ENCODE results near the gene VANGL2. TPM values are rescaled to one million over a fixed set of nuclear protein-coding genes. Genes with fewer than 3 reads are reported as not detected.

Gene VANGL2
- polyA plus RNA-seq, 1 donor, result 18.8 TPM

GRCh38 chr1:160361199-160361598 is 39.2 kb upstream of the VANGL2 start:
- DNase-seq, result no peak
- peaks cover 41% of the 10 kb centered on the region for H3K36me3 ChIP-seq (ENCODE audit: control insufficient read depth, insufficient read depth, low read length)
- H3K9me3 ChIP-seq (ENCODE audit: control insufficient read depth, low read depth, low read length), result no peaks in the 10 kb centered on the region
- 80% methylated on average over 1 of the region's 2 CpGs for WGBS (ENCODE audit: insufficient coverage, low lambda C conversion rate)
- no peaks in the 10 kb centered on the region for H3K4me1 ChIP-seq (ENCODE audit: control insufficient read depth, insufficient read depth, low read length)
- no peaks in the 10 kb centered on the region for H3K27me3 ChIP-seq (ENCODE audit: control insufficient read depth, insufficient read depth, low read length)
- H3K27ac ChIP-seq (ENCODE audit: low read length), result no peak overlapping the region
- H3K4me3 ChIP-seq (ENCODE audit: low read length), result no peak overlapping the region

GRCh38 chr1:160361814-160362167 is 38.6 kb upstream of the VANGL2 start:
- no peaks in the 10 kb centered on the region for H3K9me3 ChIP-seq (ENCODE audit: control insufficient read depth, low read depth, low read length)
- H3K27ac ChIP-seq (ENCODE audit: low read length), result no peak overlapping the region
- DNase-seq, result no peak
- H3K4me3 ChIP-seq (ENCODE audit: low read length), result no peak overlapping the region
- H3K27me3 ChIP-seq (ENCODE audit: control insufficient read depth, insufficient read depth, low read length), result no peaks in the 10 kb centered on the region
- peaks cover 36% of the 10 kb centered on the region for H3K36me3 ChIP-seq (ENCODE audit: control insufficient read depth, insufficient read depth, low read length)
- WGBS (ENCODE audit: insufficient coverage, low lambda C conversion rate), result 100% methylated on average over 1 of the region's 4 CpGs
- H3K4me1 ChIP-seq (ENCODE audit: control insufficient read depth, insufficient read depth, low read length), result no peaks in the 10 kb centered on the region

- 67% methylated on average over 2 of the region's 9 CpGs for WGBS (ENCODE audit: insufficient coverage, low lambda C conversion rate)
- no peaks in the 10 kb centered on the region for H3K4me1 ChIP-seq (ENCODE audit: control insufficient read depth, insufficient read depth, low read length)
- DNase-seq, result no peak
These were observed 38.0 kb upstream of the VANGL2 start for GRCh38 chr1:160362168-160362957.

GRCh38 chr1:160363010-160363409 is 37.4 kb upstream of the VANGL2 start:
- no CpG with 5 or more reads among the region's 5 CpGs for WGBS (ENCODE audit: insufficient coverage, low lambda C conversion rate)
- H3K36me3 ChIP-seq (ENCODE audit: control insufficient read depth, insufficient read depth, low read length), result peaks cover 23% of the 10 kb centered on the region
- H3K4me3 ChIP-seq (ENCODE audit: low read length), result no peak overlapping the region
- no peaks in the 10 kb centered on the region for H3K9me3 ChIP-seq (ENCODE audit: control insufficient read depth, low read depth, low read length)
- H3K27me3 ChIP-seq (ENCODE audit: control insufficient read depth, insufficient read depth, low read length), result no peaks in the 10 kb centered on the region
- no peaks in the 10 kb centered on the region for H3K4me1 ChIP-seq (ENCODE audit: control insufficient read depth, insufficient read depth, low read length)
- no peak for DNase-seq
- no peak overlapping the region for H3K27ac ChIP-seq (ENCODE audit: low read length)

More at GRCh38 chr1:160362168-160362957, 38.0 kb upstream of the VANGL2 start:
- Histone ChIP-seq H3K27me3 (ENCODE audit: control insufficient read depth, insufficient read depth, low read length) (no peaks in the 10 kb centered on the region), H3K36me3 (ENCODE audit: control insufficient read depth, insufficient read depth, low read length) (peaks cover 30% of the 10 kb centered on the region), H3K9me3 (ENCODE audit: control insufficient read depth, low read depth, low read length) (no peaks in the 10 kb centered on the region), H3K27ac (ENCODE audit: low read length) (no peak overlapping the region), H3K4me3 (ENCODE audit: low read length) (no peak overlapping the region)

GRCh38 chr1:160363951-160364735 is 36.2 kb upstream of the VANGL2 start:
- no peaks in the 10 kb centered on the region for H3K4me1 ChIP-seq (ENCODE audit: control insufficient read depth, insufficient read depth, low read length)
- no peak overlapping the region for H3K27ac ChIP-seq (ENCODE audit: low read length)
- no peaks in the 10 kb centered on the region for H3K9me3 ChIP-seq (ENCODE audit: control insufficient read depth, low read depth, low read length)
- H3K4me3 ChIP-seq (ENCODE audit: low read length), result no peak overlapping the region
- peaks cover 15% of the 10 kb centered on the region for H3K36me3 ChIP-seq (ENCODE audit: control insufficient read depth, insufficient read depth, low read length)
- H3K27me3 ChIP-seq (ENCODE audit: control insufficient read depth, insufficient read depth, low read length), result no peaks in the 10 kb centered on the region
- DNase-seq, result no peak
- 47% methylated on average over 2 of the region's 12 CpGs for WGBS (ENCODE audit: insufficient coverage, low lambda C conversion rate)

GRCh38 chr1:160365325-160365724 is 35.0 kb upstream of the VANGL2 start:
- H3K36me3 ChIP-seq (ENCODE audit: control insufficient read depth, insufficient read depth, low read length), result peaks cover 6% of the 10 kb centered on the region
- no peaks in the 10 kb centered on the region for H3K4me1 ChIP-seq (ENCODE audit: control insufficient read depth, insufficient read depth, low read length)
- no peak for DNase-seq
- H3K9me3 ChIP-seq (ENCODE audit: control insufficient read depth, low read depth, low read length), result no peaks in the 10 kb centered on the region
- H3K4me3 ChIP-seq (ENCODE audit: low read length), result no peak overlapping the region
- no peaks in the 10 kb centered on the region for H3K27me3 ChIP-seq (ENCODE audit: control insufficient read depth, insufficient read depth, low read length)
- no CpG with 5 or more reads among the region's 1 CpG for WGBS (ENCODE audit: insufficient coverage, low lambda C conversion rate)
- no peak overlapping the region for H3K27ac ChIP-seq (ENCODE audit: low read length)

- H3K27me3 ChIP-seq (ENCODE audit: control insufficient read depth, insufficient read depth, low read length), result no peaks in the 10 kb centered on the region
- no peaks in the 10 kb centered on the region for H3K9me3 ChIP-seq (ENCODE audit: control insufficient read depth, low read depth, low read length)
- no CpG with 5 or more reads among the region's 15 CpGs for WGBS (ENCODE audit: insufficient coverage, low lambda C conversion rate)
These were observed 33.4 kb upstream of the VANGL2 start, which contains the start of gene NHLH1 for GRCh38 chr1:160366731-160367515. Gene NHLH1 (plus strand): TSS chr1:160367071. CDS start chr1:160370732, 3,661 bp downstream.

GRCh38 chr1:160367516-160367900 is 32.9 kb upstream of the VANGL2 start:
- peaks cover 2% of the 10 kb centered on the region for H3K4me1 ChIP-seq (ENCODE audit: control insufficient read depth, insufficient read depth, low read length)
- no peak for DNase-seq
- WGBS (ENCODE audit: insufficient coverage, low lambda C conversion rate), result 55% methylated on average over 3 of the region's 4 CpGs
- no peaks in the 10 kb centered on the region for H3K9me3 ChIP-seq (ENCODE audit: control insufficient read depth, low read depth, low read length)
- H3K4me3 ChIP-seq (ENCODE audit: low read length), result no peak overlapping the region
- H3K27ac ChIP-seq (ENCODE audit: low read length), result no peak overlapping the region
- H3K27me3 ChIP-seq (ENCODE audit: control insufficient read depth, insufficient read depth, low read length), result no peaks in the 10 kb centered on the region
- no peaks in the 10 kb centered on the region for H3K36me3 ChIP-seq (ENCODE audit: control insufficient read depth, insufficient read depth, low read length)

More at GRCh38 chr1:160366731-160367515, 33.4 kb upstream of the VANGL2 start, which contains the start of gene NHLH1:
- H3K4me3 ChIP-seq (ENCODE audit: low read length), result no peak within 1 kb of the TSS
- H3K4me1 ChIP-seq (ENCODE audit: control insufficient read depth, insufficient read depth, low read length), result peaks cover 2% of the 10 kb centered on the region
- H3K27ac ChIP-seq (ENCODE audit: low read length), result no peak within 1 kb of the TSS
- H3K36me3 ChIP-seq (ENCODE audit: control insufficient read depth, insufficient read depth, low read length), result no peaks in the 10 kb centered on the region
- DNase-seq, result no peak

GRCh38 chr1:160367934-160368923 is 32.1 kb upstream of the VANGL2 start:
- peaks cover 2% of the 10 kb centered on the region for H3K4me1 ChIP-seq (ENCODE audit: control insufficient read depth, insufficient read depth, low read length)
- no peak overlapping the region for H3K4me3 ChIP-seq (ENCODE audit: low read length)
- no peaks in the 10 kb centered on the region for H3K27me3 ChIP-seq (ENCODE audit: control insufficient read depth, insufficient read depth, low read length)
- no peak for DNase-seq
- no peaks in the 10 kb centered on the region for H3K9me3 ChIP-seq (ENCODE audit: control insufficient read depth, low read depth, low read length)
- H3K36me3 ChIP-seq (ENCODE audit: control insufficient read depth, insufficient read depth, low read length), result no peaks in the 10 kb centered on the region
- no CpG with 5 or more reads among the region's 4 CpGs for WGBS (ENCODE audit: insufficient coverage, low lambda C conversion rate)
- H3K27ac ChIP-seq (ENCODE audit: low read length), result no peak overlapping the region
